Prostate gland (tissue), 2 donors: Measurements from ENCODE around the gene OR6C74. TPM values are rescaled to one million over a fixed set of nuclear protein-coding genes. Genes with fewer than 3 reads are reported as not detected.

ENCODE experiments used
- DNase-seq: peaks from one replicate; pipeline ENCODE4 v3.0.0-alpha.2; 2019; ENCODE audit warnings: low spot score
- H3K27ac ChIP-seq, 2 donors: fragments of 200-600 bp; sonication (generic); 2 replicates each; pipeline ENCODE4 v1.5.1; 2017 to 2019
- H3K27me3 ChIP-seq: fragments of 200-600 bp; sonication (generic); replicated peaks from 2 replicates; pipeline ENCODE4 v1.5.1; 2019; ENCODE audit not compliant: insufficient read depth
- H3K36me3 ChIP-seq, 2 donors: fragments of 200-600 bp; sonication (generic); 1 replicate in 1 of 2; 2 replicates in 1 of 2; pipeline versions ENCODE4 v1.5.1 to v1.8.1; 2017 to 2019
- H3K4me1 ChIP-seq: fragments of 200-600 bp; sonication (generic); replicated peaks from 2 replicates; pipeline ENCODE4 v1.5.1; 2019
- H3K4me3 ChIP-seq, 2 donors: fragments of 200-600 bp; sonication (generic); 2 replicates each; pipeline ENCODE4 v1.5.1; 2017 to 2019
- H3K9me3 ChIP-seq: fragments of 200-600 bp; sonication (generic); 2 replicates; pipeline ENCODE4 v1.5.1; 2017
- CTCF ChIP-seq, 4 experiments: fragments of 200-600 bp in 2 of 4; fragments of 450-650 bp in 2 of 4; sonication (generic) in 2 of 4; IDR thresholded peaks; 1 replicate in 3 of 4; 2 replicates in 1 of 4; pipeline ENCODE4 v1.5.1; 2016 to 2019; ENCODE audit warnings: antibody characterized with exemption in 4 of 4, mild to moderate bottlenecking in 2 of 4, moderate library complexity in 2 of 4
- POLR2A ChIP-seq: fragments of 450-650 bp; IDR thresholded peaks from one replicate; pipeline ENCODE4 v1.6.1; 2016; ENCODE audit warnings: antibody characterized with exemption, mild to moderate bottlenecking
- POLR2AphosphoS5 ChIP-seq: sonication (generic); formaldehyde crosslinking; IDR thresholded peaks from one replicate; pipeline ENCODE4 v1.6.1; 2017; ENCODE audit warnings: antibody characterized with exemption
- WGBS: methylation state at CpG from one replicate; pipeline ENCODE4 v1.1.5; 2018; 5-methylcytosine and 5-hydroxymethylcytosine counted together
- intact Hi-C: fragments of 100-400 bp; cut with DNase I; formaldehyde crosslinking; loops from one replicate; pipeline ENCODE4 v1.14.2; 2022
- total RNA-seq, 2 donors: library from RNA; depleted of rRNA; stranded (reverse); fragments of >200 nt; gene quantifications; one replicate each; pipeline ENCODE4 v1.1.0, GENCODE V29; 2016

The OR6C74 gene
- total RNA-seq, 2 donors from 2014 or later: not detected

GRCh38 chr12:55289999-55290398 is 45.6 kb downstream of the OR6C74 start:
- TF ChIP-seq POLR2A (no peak), POLR2AphosphoS5 (no peak), CTCF (IDR thresholded peaks at IDR 0.05) (no peak)
- Histone ChIP-seq H3K4me3 (no peak overlapping the region), H3K27me3 (no peaks in the 10 kb centered on the region), H3K27ac (no peak overlapping the region), H3K4me1 (no peaks in the 10 kb centered on the region), H3K36me3 (no peaks in the 10 kb centered on the region), H3K9me3 (no peaks in the 10 kb centered on the region)
- WGBS: 46% methylated on average over 2 of the region's 2 CpGs
- intact Hi-C loops: no loop called here
- no peak for DNase-seq

Other genes with a start within 250 kb of the OR6C74 start
- gene NEUROD4, start 224.6 kb upstream of the OR6C74 start, total RNA-seq: under 1 TPM in 1 of 2 donors, not detected in 1; 0.11 TPM
- not detected for gene OR9K2, start 118.2 kb upstream of the OR6C74 start, total RNA-seq
- gene OR10A7, start 23.6 kb upstream of the OR6C74 start, total RNA-seq: not detected
- gene OR6C6, start 52.0 kb downstream of the OR6C74 start, total RNA-seq: not detected
- not detected for gene OR6C1, start 69.7 kb downstream of the OR6C74 start, total RNA-seq
- gene OR6C3, start 86.1 kb downstream of the OR6C74 start, total RNA-seq: not detected
- not detected for gene OR6C75, start 118.4 kb downstream of the OR6C74 start, total RNA-seq
- gene OR6C65, start 155.9 kb downstream of the OR6C74 start, total RNA-seq: not detected
- gene OR6C76, start 181.6 kb downstream of the OR6C74 start, total RNA-seq: not detected
- not detected for gene OR6C2, start 199.5 kb downstream of the OR6C74 start, total RNA-seq
- not detected for gene OR6C70, start 225.5 kb downstream of the OR6C74 start, total RNA-seq
- not detected for gene OR6C68, start 247.8 kb downstream of the OR6C74 start, total RNA-seq